ENCODE results near the gene WWOX.

- TF ChIP-seq CTCF (IDR thresholded peaks at IDR 0.05; ENCODE audit: extremely low read depth in 1 of 2, insufficient read depth in 1 of 2, low read depth in 1 of 2, low read length in 2 of 2) (no peak), EZH2 (IDR thresholded peaks at IDR 0.05; ENCODE audit: borderline replicate concordance, low read depth, low read length, severe bottlenecking) (no peak)
Observed at GRCh38 chr16:79130616-79131015, 1031.2 kb downstream of the WWOX start.
